ENCODE measurements around the gene RHEBL1.

RHEBL1 gene

GRCh38 chr12:49034286-49034622, 35.5 kb downstream of the RHEBL1 start:
- TF ChIP-seq FOXP2 (optimal IDR thresholded peaks at IDR 0.05; ENCODE audit: borderline replicate concordance, extremely low read depth, extremely low read length, insufficient read depth), result no peak
- TF ChIP-seq POLR2AphosphoS5 (IDR thresholded peaks at IDR 0.05; ENCODE audit: low read depth, low read length), result no peak
- TF ChIP-seq SIN3A (IDR thresholded peaks at IDR 0.05; ENCODE audit: borderline replicate concordance, insufficient read depth, low read length), result no peak
- TF ChIP-seq TAF1 (IDR thresholded peaks at IDR 0.05; ENCODE audit: borderline replicate concordance, insufficient read depth, low read length), result no peak
- TF ChIP-seq REST (IDR thresholded peaks at IDR 0.05; ENCODE audit: insufficient read depth in 1 of 2, low read depth in 2 of 2, low read length in 2 of 2), result no peak

GRCh38 chr12:49033611-49034285, 36.0 kb downstream of the RHEBL1 start:
- TF ChIP-seq REST (IDR thresholded peaks at IDR 0.05; ENCODE audit: insufficient read depth in 1 of 2, low read depth in 2 of 2, low read length in 2 of 2), result no peak
- no peak for TF ChIP-seq POLR2AphosphoS5 (IDR thresholded peaks at IDR 0.05; ENCODE audit: low read depth, low read length)
- no peak for TF ChIP-seq FOXP2 (optimal IDR thresholded peaks at IDR 0.05; ENCODE audit: borderline replicate concordance, extremely low read depth, extremely low read length, insufficient read depth)

- no peak for TF ChIP-seq TAF1 (IDR thresholded peaks at IDR 0.05; ENCODE audit: borderline replicate concordance, insufficient read depth, low read length)
Observed at GRCh38 chr12:49032679-49033447, 36.9 kb downstream of the RHEBL1 start.

GRCh38 chr12:49032276-49032675, 37.5 kb downstream of the RHEBL1 start:
- no peak for TF ChIP-seq TAF1 (IDR thresholded peaks at IDR 0.05; ENCODE audit: borderline replicate concordance, insufficient read depth, low read length)
- no peak for TF ChIP-seq POLR2AphosphoS5 (IDR thresholded peaks at IDR 0.05; ENCODE audit: low read depth, low read length)
- no peak for TF ChIP-seq FOXP2 (optimal IDR thresholded peaks at IDR 0.05; ENCODE audit: borderline replicate concordance, extremely low read depth, extremely low read length, insufficient read depth)
- TF ChIP-seq SIN3A (IDR thresholded peaks at IDR 0.05; ENCODE audit: borderline replicate concordance, insufficient read depth, low read length), result no peak

GRCh38 chr12:49031573-49032161, 38.1 kb downstream of the RHEBL1 start:
- no peak for TF ChIP-seq SIN3A (IDR thresholded peaks at IDR 0.05; ENCODE audit: borderline replicate concordance, insufficient read depth, low read length)
- no peak for TF ChIP-seq TAF1 (IDR thresholded peaks at IDR 0.05; ENCODE audit: borderline replicate concordance, insufficient read depth, low read length)
- no peak for TF ChIP-seq POLR2AphosphoS5 (IDR thresholded peaks at IDR 0.05; ENCODE audit: low read depth, low read length)
- TF ChIP-seq REST (IDR thresholded peaks at IDR 0.05; ENCODE audit: insufficient read depth in 1 of 2, low read depth in 2 of 2, low read length in 2 of 2), result no peak
- no peak for TF ChIP-seq FOXP2 (optimal IDR thresholded peaks at IDR 0.05; ENCODE audit: borderline replicate concordance, extremely low read depth, extremely low read length, insufficient read depth)

Data from PFSK-1 (cell line).